Lower leg skin (tissue), 3 donors: ENCODE data around the gene FRAS1.

Experiments
- CTCF ChIP-seq, 3 donors: fragments of 450-650 bp; IDR thresholded peaks; one replicate each; pipeline ENCODE4 v1.5.1; 2016; ENCODE audit warnings: antibody characterized with exemption in 3 of 3, mild to moderate bottlenecking in 3 of 3, moderate library complexity in 2 of 3
- POLR2A ChIP-seq, 2 donors: fragments of 450-650 bp; IDR thresholded peaks; one replicate each; pipeline ENCODE4 v1.6.1; 2016 to 2017; ENCODE audit warnings: antibody characterized with exemption in 2 of 2, mild to moderate bottlenecking in 1 of 2, moderate library complexity in 1 of 2

GRCh38 chr4:78057135-78057599 lies at the start of gene FRAS1:
- TF ChIP-seq CTCF (IDR thresholded peaks at IDR 0.05) (no peak), POLR2A (IDR thresholded peaks at IDR 0.05) (no peak)
